Measurements from ENCODE around the gene MIEF1. TPM values are rescaled to one million over a fixed set of nuclear protein-coding genes. Genes with fewer than 3 reads are reported as not detected.

The MIEF1 gene
- total and polyA plus RNA-seq, 2 donors (not counting 1 experiment from before 2014, with no cell fraction given), result 9.8 to 37.2 TPM

- peak overlapping the region; percentile 54 for H2AFZ ChIP-seq (ENCODE audit: insufficient read depth, low read depth, low read length, poor library complexity, severe bottlenecking)
- CTCF ChIA-PET, result interaction anchor here (0.7 to 13.4 kb wide), 43 partner anchors 9 to 1369 kb away, joined by 3 to 328 read pairs (median 5); partner anchors contain the start of genes ATF4, MIEF1, RPL3 and TAB1
- no peaks in the 10 kb centered on the region for H3K27me3 Mint-ChIP-seq
- H3K36me3 ChIP-seq (replicated peaks in 1 of 2; ENCODE audit: control extremely low read depth in 1 of 2, control insufficient read depth in 1 of 2, extremely low read depth in 1 of 2, insufficient read depth in 2 of 2, low read length in 1 of 2), result peaks cover 0 to 46% of the 10 kb centered on the region in 2 experiments
- DNase-seq, result no peak
- no peaks in the 10 kb centered on the region for H3K27me3 ChIP-seq (replicated peaks in 1 of 4; ENCODE audit: control extremely low read depth in 1 of 4, control insufficient read depth in 3 of 4, insufficient read depth in 4 of 4, low read length in 3 of 4)
- ATAC-seq (ENCODE audit: low read depth), result no peak
- no peak for TF ChIP-seq EZH2 (IDR thresholded peaks at IDR 0.05; ENCODE audit: borderline replicate concordance, insufficient read depth, low read depth, low read length, poor library complexity, severe bottlenecking)
- TF ChIP-seq, protein P1, sequence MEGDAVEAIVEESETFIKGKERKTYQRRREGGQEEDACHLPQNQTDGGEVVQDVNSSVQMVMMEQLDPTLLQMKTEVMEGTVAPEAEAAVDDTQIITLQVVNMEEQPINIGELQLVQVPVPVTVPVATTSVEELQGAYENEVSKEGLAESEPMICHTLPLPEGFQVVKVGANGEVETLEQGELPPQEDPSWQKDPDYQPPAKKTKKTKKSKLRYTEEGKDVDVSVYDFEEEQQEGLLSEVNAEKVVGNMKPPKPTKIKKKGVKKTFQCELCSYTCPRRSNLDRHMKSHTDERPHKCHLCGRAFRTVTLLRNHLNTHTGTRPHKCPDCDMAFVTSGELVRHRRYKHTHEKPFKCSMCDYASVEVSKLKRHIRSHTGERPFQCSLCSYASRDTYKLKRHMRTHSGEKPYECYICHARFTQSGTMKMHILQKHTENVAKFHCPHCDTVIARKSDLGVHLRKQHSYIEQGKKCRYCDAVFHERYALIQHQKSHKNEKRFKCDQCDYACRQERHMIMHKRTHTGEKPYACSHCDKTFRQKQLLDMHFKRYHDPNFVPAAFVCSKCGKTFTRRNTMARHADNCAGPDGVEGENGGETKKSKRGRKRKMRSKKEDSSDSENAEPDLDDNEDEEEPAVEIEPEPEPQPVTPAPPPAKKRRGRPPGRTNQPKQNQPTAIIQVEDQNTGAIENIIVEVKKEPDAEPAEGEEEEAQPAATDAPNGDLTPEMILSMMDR (IDR thresholded peaks at IDR 0.05), result peak; percentile 74
- peak overlapping the region; percentile 44 to 45 for H3K27ac ChIP-seq (ENCODE audit: low read length in 2 of 2)
- H3K27ac Mint-ChIP-seq, result peak overlapping the region; percentile 93
- POLR2A ChIA-PET, result interaction anchor here (0.6 to 6.3 kb wide), 8 partner anchors 9 to 355 kb away, joined by 3 to 57 read pairs (median 4); partner anchors contain the start of genes ATF4, MIEF1, RPL3 and TAB1
- H3K4me1 ChIP-seq (ENCODE audit: control insufficient read depth in 2 of 2, insufficient read depth in 2 of 2, low read length in 2 of 2), result peaks cover 55 to 73% of the 10 kb centered on the region in 2 donors
- H3K4me3 Mint-ChIP-seq, result peak overlapping the region; percentile 83
- H3K4me1 Mint-ChIP-seq, result peaks cover 76% of the 10 kb centered on the region
- peaks cover 0 to 7% (median 0%) of the 10 kb centered on the region in 3 donors for H3K9me3 ChIP-seq (ENCODE audit: control extremely low read depth in 1 of 3, control insufficient read depth in 2 of 3, insufficient read depth in 1 of 3, low read length in 2 of 3)
- H3K79me2 ChIP-seq (ENCODE audit: control insufficient read depth, insufficient read depth, low read length), result peaks cover 69% of the 10 kb centered on the region
- H3K9me3 Mint-ChIP-seq (ENCODE audit: insufficient read depth), result no peaks in the 10 kb centered on the region
- peak overlapping the region; percentile 14 for H3K9ac ChIP-seq (ENCODE audit: low read length)
- H3K4me3 ChIP-seq (ENCODE audit: control extremely low read depth in 1 of 5, extremely low read depth in 1 of 5, insufficient read depth in 1 of 5, low read depth in 2 of 5, low read length in 4 of 5), result peak overlapping the region in 1 of 5 experiments; percentile 19
- intact Hi-C loops (cut with micrococcal nuclease), result loop anchor here (1.0 to 10.0 kb wide), 5 partner anchors 36 to 655 kb away; partner anchors contain the start of genes CBX6 and TAB1
- H4K20me1 ChIP-seq (ENCODE audit: control insufficient read depth, insufficient read depth, low read length, poor library complexity, severe bottlenecking), result peaks cover 57% of the 10 kb centered on the region
- WGBS (ENCODE audit: insufficient coverage), result 62% methylated on average over 17 of the region's 17 CpGs
- peak overlapping the region; percentile 74 for H3K4me2 ChIP-seq (replicated peaks; ENCODE audit: low read depth, low read length, poor library complexity, severe bottlenecking)
These were observed 27.4 kb downstream of the MIEF1 start for GRCh38 chr22:39529487-39529851.

GRCh38 chr22:39530116-39530515 is 28.0 kb downstream of the MIEF1 start:
- CTCF ChIA-PET, result interaction anchor here (0.8 to 13.4 kb wide), 18 partner anchors 9 to 819 kb away, joined by 3 to 328 read pairs (median 7); partner anchors contain the start of genes ATF4, MIEF1, RPL3 and TAB1

More at GRCh38 chr22:39530116-39530515, 28.0 kb downstream of the MIEF1 start:
- TF ChIP-seq EZH2 (IDR thresholded peaks at IDR 0.05; ENCODE audit: borderline replicate concordance, insufficient read depth, low read depth, low read length, poor library complexity, severe bottlenecking), result no peak
- TF ChIP-seq, protein P1 (IDR thresholded peaks at IDR 0.05), result no peak
- Histone ChIP-seq H3K4me3 (ENCODE audit: control extremely low read depth in 1 of 5, extremely low read depth in 1 of 5, insufficient read depth in 1 of 5, low read depth in 2 of 5, low read length in 4 of 5) (peak overlapping the region in 1 of 5 experiments; percentile 7), H3K4me2 (replicated peaks; ENCODE audit: low read depth, low read length, poor library complexity, severe bottlenecking) (peak overlapping the region; percentile 74), H3K36me3 (replicated peaks in 1 of 2; ENCODE audit: control extremely low read depth in 1 of 2, control insufficient read depth in 1 of 2, extremely low read depth in 1 of 2, insufficient read depth in 2 of 2, low read length in 1 of 2) (peaks cover 0 to 39% of the 10 kb centered on the region in 2 experiments), H3K27me3 (replicated peaks in 1 of 4; ENCODE audit: control extremely low read depth in 1 of 4, control insufficient read depth in 3 of 4, insufficient read depth in 4 of 4, low read length in 3 of 4) (peaks cover 0 to 3% (median 0%) of the 10 kb centered on the region in 4 experiments), H3K4me1 (ENCODE audit: control insufficient read depth in 2 of 2, insufficient read depth in 2 of 2, low read length in 2 of 2) (peaks cover 55 to 75% of the 10 kb centered on the region in 2 donors), H2AFZ (ENCODE audit: insufficient read depth, low read depth, low read length, poor library complexity, severe bottlenecking) (no peak overlapping the region), H3K79me2 (ENCODE audit: control insufficient read depth, insufficient read depth, low read length) (peaks cover 63% of the 10 kb centered on the region), H3K9ac (ENCODE audit: low read length) (no peak overlapping the region), H3K27ac (ENCODE audit: low read length in 2 of 2) (peak overlapping the region; percentile 11 to 45), H4K20me1 (ENCODE audit: control insufficient read depth, insufficient read depth, low read length, poor library complexity, severe bottlenecking) (peaks cover 51% of the 10 kb centered on the region), H3K9me3 (ENCODE audit: control extremely low read depth in 1 of 3, control insufficient read depth in 2 of 3, insufficient read depth in 1 of 3, low read length in 2 of 3) (peaks cover 0 to 7% (median 0%) of the 10 kb centered on the region in 3 donors)
- peak overlapping the region; percentile 93 for H3K27ac Mint-ChIP-seq
- H3K9me3 Mint-ChIP-seq (ENCODE audit: insufficient read depth), result no peaks in the 10 kb centered on the region
- peak overlapping the region; percentile 83 for H3K4me3 Mint-ChIP-seq
- intact Hi-C loops (cut with micrococcal nuclease), result loop anchor here (5.0 kb wide), 1 partner anchor 647 kb away; the partner anchor contains the start of gene TNRC6B
- 80% methylated on average over 6 of the region's 6 CpGs for WGBS (ENCODE audit: insufficient coverage)
- DNase-seq (peak; percentile 31), ATAC-seq (ENCODE audit: low read depth) (no peak)
- peaks cover 70% of the 10 kb centered on the region for H3K4me1 Mint-ChIP-seq
- H3K27me3 Mint-ChIP-seq, result no peaks in the 10 kb centered on the region
- POLR2A ChIA-PET, result interaction anchor here (1.1 to 6.3 kb wide), 2 partner anchors 10 to 131 kb away, joined by 11 to 57 read pairs; partner anchors contain the start of genes ATF4 and TAB1

Measured in B cell (primary cell).